Lower lobe of right lung (tissue), 2 donors: Measurements from ENCODE around the gene LRRTM4. TPM values are rescaled to one million over a fixed set of nuclear protein-coding genes. Genes with fewer than 3 reads are reported as not detected.

Experiments
- ATAC-seq, 2 donors: fragments of 200-7000 bp; cut with Tn5 transposase; one replicate each; pipeline ENCODE4 v1.9.1; 2020 to 2022; ENCODE audit warnings: mild to moderate bottlenecking in 2 of 2, moderate library complexity in 2 of 2
- DNase-seq: peaks from one replicate; pipeline ENCODE4 v3.0.0-alpha.2; 2020
- H3K27ac ChIP-seq: fragments of 200-600 bp; one replicate; pipeline ENCODE4 v1.8.0; 2022
- H3K27me3 ChIP-seq: fragments of 200-600 bp; one replicate; pipeline ENCODE4 v1.8.0; 2022; ENCODE audit warnings: low read depth
- H3K36me3 ChIP-seq: fragments of 200-600 bp; one replicate; pipeline ENCODE4 v1.8.0; 2022; ENCODE audit warnings: mild to moderate bottlenecking
- H3K4me1 ChIP-seq: fragments of 200-600 bp; one replicate; pipeline ENCODE4 v1.8.0; 2022
- H3K4me3 ChIP-seq: fragments of 200-600 bp; one replicate; pipeline ENCODE4 v1.8.0; 2022; ENCODE audit warnings: mild to moderate bottlenecking
- H3K9me3 ChIP-seq: fragments of 200-600 bp; one replicate; pipeline ENCODE4 v1.8.0; 2022
- CTCF ChIP-seq: fragments of 200-600 bp; IDR thresholded peaks from one replicate; pipeline ENCODE4 v1.8.0; 2022; ENCODE audit warnings: antibody characterized with exemption, mild to moderate bottlenecking
- intact Hi-C: fragments of 100-400 bp; cut with DNase I; formaldehyde crosslinking; loops from one replicate; pipeline ENCODE4 v1.11.0; 2022
- total RNA-seq: library from RNA; stranded (reverse); fragmentation: NEBNext Ultra II Directional; extraction: Animal tissue kit (Norgen Biotek cat#: 25700); gene quantifications from one replicate; pipeline ENCODE4 v1.2.1, GENCODE V29; 2021
- donor health status: DM: no; HTN: yes; CAD: no; lungs with severe emphysema.

Gene LRRTM4
- total RNA-seq, 1 donor from 2014 or later, result 0.77 TPM

- no peak for TF ChIP-seq CTCF
- Histone ChIP-seq H3K27ac (no peak overlapping the region), H3K36me3 (no peaks in the 10 kb centered on the region), H3K4me3 (no peak overlapping the region), H3K27me3 (no peaks in the 10 kb centered on the region), H3K9me3 (no peaks in the 10 kb centered on the region), H3K4me1 (no peaks in the 10 kb centered on the region)
- DNase-seq (no peak), ATAC-seq (no peak)
- intact Hi-C loops, result no loop called here
Measured at GRCh38 chr2:77328134-77328931, 193.8 kb downstream of the LRRTM4 start.

GRCh38 chr2:77325395-77325794 is 196.8 kb downstream of the LRRTM4 start:
- ATAC-seq, result no peak
- TF ChIP-seq CTCF, result no peak
- no peaks in the 10 kb centered on the region for H3K9me3 ChIP-seq
- H3K36me3 ChIP-seq, result no peaks in the 10 kb centered on the region
- H3K4me3 ChIP-seq, result no peak overlapping the region
- H3K4me1 ChIP-seq, result no peaks in the 10 kb centered on the region
- DNase-seq, result no peak
- H3K27me3 ChIP-seq, result no peaks in the 10 kb centered on the region
- intact Hi-C loops, result no loop called here
- H3K27ac ChIP-seq, result no peak overlapping the region

GRCh38 chr2:77322431-77322830 is 199.7 kb downstream of the LRRTM4 start:
- intact Hi-C loops, result no loop called here
- ATAC-seq, result no peak

GRCh38 chr2:77314721-77315120 is 207.5 kb downstream of the LRRTM4 start:
- Histone ChIP-seq H3K27me3 (no peaks in the 10 kb centered on the region), H3K4me3 (no peak overlapping the region), H3K27ac (no peak overlapping the region), H3K9me3 (no peaks in the 10 kb centered on the region), H3K36me3 (no peaks in the 10 kb centered on the region), H3K4me1 (no peaks in the 10 kb centered on the region)
- DNase-seq (no peak), ATAC-seq (no peak)
- intact Hi-C loops, result no loop called here
- TF ChIP-seq CTCF, result no peak

More at GRCh38 chr2:77322431-77322830, 199.7 kb downstream of the LRRTM4 start:
- Histone ChIP-seq H3K9me3 (no peaks in the 10 kb centered on the region), H3K4me1 (no peaks in the 10 kb centered on the region), H3K36me3 (no peaks in the 10 kb centered on the region), H3K4me3 (no peak overlapping the region), H3K27me3 (no peaks in the 10 kb centered on the region), H3K27ac (no peak overlapping the region)
- no peak for DNase-seq
- no peak for TF ChIP-seq CTCF

- Histone ChIP-seq H3K27ac (no peak overlapping the region), H3K4me1 (no peaks in the 10 kb centered on the region), H3K4me3 (no peak overlapping the region), H3K27me3 (no peaks in the 10 kb centered on the region), H3K9me3 (no peaks in the 10 kb centered on the region), H3K36me3 (no peaks in the 10 kb centered on the region)
- no peak for TF ChIP-seq CTCF
- no peak for DNase-seq
- intact Hi-C loops, result no loop called here
- no peak for ATAC-seq
Measured at GRCh38 chr2:77310416-77310815, 211.8 kb downstream of the LRRTM4 start.
